GM12891 (cell line): ENCODE measurements around the gene SCD5.

Experiments
- DNase-seq: peaks from one replicate; pipeline ENCODE4 v3.0.0; 2011; ENCODE audit warnings: low spot score; ENCODE audit not compliant: insufficient read length
- FAIRE-seq: peaks from 2 replicates; lab custom pipeline; 2011; peaks lifted over from hg19 to GRCh38; lab: Jason Lieb, UNC
- PAX5 ChIP-seq: IDR thresholded peaks from 2 replicates; pipeline ENCODE4 v1.6.1; 2011; ENCODE audit warnings: low read length, moderate library complexity, mild to moderate bottlenecking; ENCODE audit not compliant: insufficient read depth, severe bottlenecking
- POLR2A ChIP-seq: IDR thresholded peaks from 2 replicates; pipeline ENCODE4 v1.6.1; 2011; ENCODE audit warnings: low read depth, low read length, control low read depth
- POLR2AphosphoS5 ChIP-seq: IDR thresholded peaks from 2 replicates; pipeline ENCODE4 v1.6.1; 2011; ENCODE audit warnings: low read depth, low read length, control low read depth
- POU2F2 ChIP-seq: IDR thresholded peaks from 2 replicates; pipeline ENCODE4 v1.6.1; 2011; ENCODE audit warnings: low read depth, mild to moderate bottlenecking, control low read depth, low read length, moderate library complexity
- SPI1 ChIP-seq: IDR thresholded peaks from 2 replicates; pipeline ENCODE4 v1.6.1; 2011; ENCODE audit warnings: low read depth, low read length, control low read depth
- TAF1 ChIP-seq: IDR thresholded peaks from 2 replicates; pipeline ENCODE4 v1.6.1; 2011; ENCODE audit warnings: low read depth, low read length, control low read depth

SCD5 gene

GRCh38 chr4:82677327-82677726, 121.3 kb downstream of the SCD5 start:
- no peak for TF ChIP-seq POU2F2
- TF ChIP-seq SPI1, result no peak
- no peak for TF ChIP-seq TAF1
- TF ChIP-seq POLR2AphosphoS5, result no peak
- no peak for TF ChIP-seq POLR2A
- FAIRE-seq (no peak), DNase-seq (no peak)

- TF ChIP-seq POLR2A (no peak), SPI1 (no peak), TAF1 (no peak)
- no peak for DNase-seq
- FAIRE-seq, result no peak
These were observed 130.7 kb downstream of the SCD5 start for GRCh38 chr4:82667761-82668480.

- no peak for FAIRE-seq
- no peak for DNase-seq
- TF ChIP-seq SPI1 (no peak), TAF1 (no peak), PAX5 (no peak), POLR2AphosphoS5 (no peak), POLR2A (no peak), POU2F2 (no peak)
These were observed 131.5 kb downstream of the SCD5 start for GRCh38 chr4:82666970-82667665.

- DNase-seq (no peak), FAIRE-seq (no peak)
- no peak for TF ChIP-seq POU2F2
- no peak for TF ChIP-seq SPI1
- TF ChIP-seq POLR2A, result no peak
- TF ChIP-seq TAF1, result no peak
- no peak for TF ChIP-seq POLR2AphosphoS5
- TF ChIP-seq PAX5, result no peak
These were observed 137.2 kb downstream of the SCD5 start for GRCh38 chr4:82661181-82661992.

- TF ChIP-seq POU2F2 (no peak), TAF1 (no peak), POLR2A (no peak), POLR2AphosphoS5 (no peak)
- FAIRE-seq, result no peak
- DNase-seq, result no peak
These were observed 146.5 kb downstream of the SCD5 start for GRCh38 chr4:82652062-82652461.

GRCh38 chr4:82650868-82651267, 147.7 kb downstream of the SCD5 start:
- FAIRE-seq (no peak), DNase-seq (no peak)
- TF ChIP-seq POU2F2 (no peak), POLR2AphosphoS5 (no peak), POLR2A (no peak), TAF1 (no peak)

GRCh38 chr4:82648356-82648755, 150.2 kb downstream of the SCD5 start:
- TF ChIP-seq POLR2A, result no peak
- TF ChIP-seq POU2F2, result no peak
- TF ChIP-seq POLR2AphosphoS5, result no peak
- TF ChIP-seq SPI1, result no peak
- TF ChIP-seq PAX5, result no peak
- no peak for TF ChIP-seq TAF1
- DNase-seq, result no peak
- FAIRE-seq, result no peak

- DNase-seq, result no peak
- FAIRE-seq, result no peak
- no peak for TF ChIP-seq PAX5
- no peak for TF ChIP-seq POU2F2
- no peak for TF ChIP-seq SPI1
- no peak for TF ChIP-seq TAF1
- no peak for TF ChIP-seq POLR2AphosphoS5
- TF ChIP-seq POLR2A, result no peak
These were observed 152.5 kb downstream of the SCD5 start for GRCh38 chr4:82645936-82646565.

GRCh38 chr4:82644734-82645126, 153.9 kb downstream of the SCD5 start:
- FAIRE-seq (no peak), DNase-seq (no peak)
- no peak for TF ChIP-seq PAX5
- no peak for TF ChIP-seq TAF1
- TF ChIP-seq SPI1, result no peak
- TF ChIP-seq POU2F2, result no peak
- TF ChIP-seq POLR2A, result no peak
- no peak for TF ChIP-seq POLR2AphosphoS5
